ENCODE measurements around the gene CALCOCO2. TPM values are rescaled to one million over a fixed set of nuclear protein-coding genes. Genes with fewer than 3 reads are reported as not detected.

CALCOCO2 gene
- total and polyA plus RNA-seq, 5 donors from 2014 or later = 179 to 240 (median 215) TPM

Other genes with a start within 250 kb of the CALCOCO2 start
- gene HOXB3, start 240.8 kb upstream of the CALCOCO2 start, total RNA-seq = 8.1 TPM
- under 1 TPM in 2 of 4 donors, not detected in 2; 0.05 to 0.16 TPM for gene HOXB3, start 240.8 kb upstream of the CALCOCO2 start, polyA plus RNA-seq
- not detected for gene HOXB5, start 237.3 kb upstream of the CALCOCO2 start, total RNA-seq
- gene HOXB5, start 237.3 kb upstream of the CALCOCO2 start, polyA plus RNA-seq = not detected
- not detected for gene HOXB6, start 226.0 kb upstream of the CALCOCO2 start, total RNA-seq
- gene HOXB6, start 226.0 kb upstream of the CALCOCO2 start, polyA plus RNA-seq = not detected
- gene HOXB7, start 220.0 kb upstream of the CALCOCO2 start, total RNA-seq = 2.1 TPM
- 1 to 10 TPM in 3 of 4 donors, under 1 TPM in 1; 0.77 to 7.2 (median 2.1) TPM for gene HOXB7, start 220.0 kb upstream of the CALCOCO2 start, polyA plus RNA-seq
- not detected for gene HOXB8, start 215.7 kb upstream of the CALCOCO2 start, total RNA-seq
- not detected for gene HOXB8, start 215.7 kb upstream of the CALCOCO2 start, polyA plus RNA-seq
- 0.25 TPM for gene HOXB9, start 204.7 kb upstream of the CALCOCO2 start, total RNA-seq
- not detected for gene HOXB9, start 204.7 kb upstream of the CALCOCO2 start, polyA plus RNA-seq
- not detected for gene PRAC1, start 108.5 kb upstream of the CALCOCO2 start, total RNA-seq
- gene PRAC1, start 108.5 kb upstream of the CALCOCO2 start, polyA plus RNA-seq = not detected
- not detected for gene PRAC2, start 107.8 kb upstream of the CALCOCO2 start, total RNA-seq
- gene PRAC2, start 107.8 kb upstream of the CALCOCO2 start, polyA plus RNA-seq = not detected
- gene HOXB13, start 102.3 kb upstream of the CALCOCO2 start, total RNA-seq = not detected
- not detected for gene HOXB13, start 102.3 kb upstream of the CALCOCO2 start, polyA plus RNA-seq
- gene TTLL6, start 13.8 kb upstream of the CALCOCO2 start, total RNA-seq = not detected
- not detected for gene TTLL6, start 13.8 kb upstream of the CALCOCO2 start, polyA plus RNA-seq
- 20.2 TPM for gene ATP5MC1, start 61.8 kb downstream of the CALCOCO2 start, total RNA-seq
- 100 to 1,000 TPM; 121 to 162 (median 146) TPM for gene ATP5MC1, start 61.8 kb downstream of the CALCOCO2 start, polyA plus RNA-seq
- gene UBE2Z, start 77.4 kb downstream of the CALCOCO2 start, total RNA-seq = 98.3 TPM
- 10 to 100 TPM; 59.2 to 70.7 (median 66.6) TPM for gene UBE2Z, start 77.4 kb downstream of the CALCOCO2 start, polyA plus RNA-seq
- gene SNF8, start 113.8 kb downstream of the CALCOCO2 start, total RNA-seq = 70.3 TPM
- 100 to 1,000 TPM; 107 to 125 (median 120) TPM for gene SNF8, start 113.8 kb downstream of the CALCOCO2 start, polyA plus RNA-seq
- gene GIP, start 137.6 kb downstream of the CALCOCO2 start, total RNA-seq = not detected
- not detected for gene GIP, start 137.6 kb downstream of the CALCOCO2 start, polyA plus RNA-seq
- not detected for gene IGF2BP1, start 166.3 kb downstream of the CALCOCO2 start, total RNA-seq
- gene IGF2BP1, start 166.3 kb downstream of the CALCOCO2 start, polyA plus RNA-seq = not detected